IMR-90 (cell line): Measurements from ENCODE around the gene ZDHHC22.

Experiments used
- CEBPB ChIP-seq: IDR thresholded peaks from 2 replicates; pipeline ENCODE4 v1.6.1; 2012; ENCODE audit warnings: low read depth, low read length, improper control_type of control experiment
- CHD1 ChIP-seq: IDR thresholded peaks from 2 replicates; pipeline ENCODE4 v1.6.1; 2012; ENCODE audit warnings: low read depth, low read length, improper control_type of control experiment
- MAFK ChIP-seq: IDR thresholded peaks from 2 replicates; pipeline ENCODE4 v1.6.1; 2012; ENCODE audit warnings: low read depth, low read length, improper control_type of control experiment
- MAZ ChIP-seq: IDR thresholded peaks from 2 replicates; pipeline ENCODE4 v1.6.1; 2012; ENCODE audit warnings: low read depth, mild to moderate bottlenecking, low read length, improper control_type of control experiment, moderate library complexity, borderline replicate concordance
- MXI1 ChIP-seq: IDR thresholded peaks from 2 replicates; pipeline ENCODE4 v1.6.1; 2012; ENCODE audit warnings: low read depth, mild to moderate bottlenecking, low read length, moderate library complexity, borderline replicate concordance
- POLR2A ChIP-seq: IDR thresholded peaks from 2 replicates; pipeline ENCODE4 v1.6.1; 2012; ENCODE audit warnings: mild to moderate bottlenecking, low read depth, low read length
- RAD21 ChIP-seq: IDR thresholded peaks from 2 replicates; pipeline ENCODE4 v1.6.1; 2012; ENCODE audit warnings: low read length, improper control_type of control experiment
- RCOR1 ChIP-seq: IDR thresholded peaks from 2 replicates; pipeline ENCODE4 v1.6.1; 2012; ENCODE audit warnings: mild to moderate bottlenecking, low read length, improper control_type of control experiment; ENCODE audit not compliant: insufficient replicate concordance
- RFX5 ChIP-seq: IDR thresholded peaks from 2 replicates; pipeline ENCODE4 v1.8.0; 2012; ENCODE audit warnings: low read depth, mild to moderate bottlenecking, low read length, moderate library complexity
- SMC3 ChIP-seq: fragments of 150-350 bp; IDR thresholded peaks from 2 replicates; pipeline ENCODE4 v1.6.1; 2016; ENCODE audit warnings: low read depth, mild to moderate bottlenecking, antibody characterized with exemption, low read length, moderate library complexity
- TF ChIP-seq, protein P1 (sequence below): conservative IDR thresholded peaks from 2 replicates; pipeline ENCODE4 v1.5.1; 2012; ENCODE audit warnings: mild to moderate bottlenecking, low read depth, low read length, improper control_type of control experiment
- TF ChIP-seq, protein P2 (sequence below): fragments of 150-350 bp; IDR thresholded peaks from 2 replicates; pipeline ENCODE4 v1.6.1; 2016; ENCODE audit warnings: low read depth, mild to moderate bottlenecking, low read length, moderate library complexity, borderline replicate concordance
- TF ChIP-seq, protein P3 (sequence below): fragments of 150-350 bp; IDR thresholded peaks from 2 replicates; pipeline ENCODE4 v1.6.1; 2017; ENCODE audit warnings: mild to moderate bottlenecking, antibody characterized with exemption, low read length, low read depth

DNA sequence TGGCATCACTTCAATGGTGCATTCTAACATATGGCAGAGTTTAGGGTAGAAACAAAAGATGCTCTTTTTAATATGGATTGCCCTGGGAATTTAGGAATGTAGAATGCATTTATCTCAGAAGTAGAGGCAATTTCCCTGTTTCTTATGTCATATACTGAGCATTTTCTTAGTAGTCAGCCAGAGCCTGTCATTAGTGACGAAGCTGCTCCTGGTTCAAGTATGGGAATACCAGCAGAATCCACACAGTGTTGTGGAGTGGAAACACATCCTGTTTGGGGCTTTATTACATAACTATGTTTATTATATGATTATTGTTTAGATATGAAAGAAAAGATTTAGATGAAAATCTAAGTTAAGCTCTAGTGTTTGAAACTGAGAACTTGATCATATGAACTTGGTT is 31.3 kb downstream of the ZDHHC22 start:
- TF ChIP-seq, protein P1, sequence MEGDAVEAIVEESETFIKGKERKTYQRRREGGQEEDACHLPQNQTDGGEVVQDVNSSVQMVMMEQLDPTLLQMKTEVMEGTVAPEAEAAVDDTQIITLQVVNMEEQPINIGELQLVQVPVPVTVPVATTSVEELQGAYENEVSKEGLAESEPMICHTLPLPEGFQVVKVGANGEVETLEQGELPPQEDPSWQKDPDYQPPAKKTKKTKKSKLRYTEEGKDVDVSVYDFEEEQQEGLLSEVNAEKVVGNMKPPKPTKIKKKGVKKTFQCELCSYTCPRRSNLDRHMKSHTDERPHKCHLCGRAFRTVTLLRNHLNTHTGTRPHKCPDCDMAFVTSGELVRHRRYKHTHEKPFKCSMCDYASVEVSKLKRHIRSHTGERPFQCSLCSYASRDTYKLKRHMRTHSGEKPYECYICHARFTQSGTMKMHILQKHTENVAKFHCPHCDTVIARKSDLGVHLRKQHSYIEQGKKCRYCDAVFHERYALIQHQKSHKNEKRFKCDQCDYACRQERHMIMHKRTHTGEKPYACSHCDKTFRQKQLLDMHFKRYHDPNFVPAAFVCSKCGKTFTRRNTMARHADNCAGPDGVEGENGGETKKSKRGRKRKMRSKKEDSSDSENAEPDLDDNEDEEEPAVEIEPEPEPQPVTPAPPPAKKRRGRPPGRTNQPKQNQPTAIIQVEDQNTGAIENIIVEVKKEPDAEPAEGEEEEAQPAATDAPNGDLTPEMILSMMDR: no peak
- no peak for TF ChIP-seq POLR2A
- no peak for TF ChIP-seq RFX5
- TF ChIP-seq, protein P2, sequence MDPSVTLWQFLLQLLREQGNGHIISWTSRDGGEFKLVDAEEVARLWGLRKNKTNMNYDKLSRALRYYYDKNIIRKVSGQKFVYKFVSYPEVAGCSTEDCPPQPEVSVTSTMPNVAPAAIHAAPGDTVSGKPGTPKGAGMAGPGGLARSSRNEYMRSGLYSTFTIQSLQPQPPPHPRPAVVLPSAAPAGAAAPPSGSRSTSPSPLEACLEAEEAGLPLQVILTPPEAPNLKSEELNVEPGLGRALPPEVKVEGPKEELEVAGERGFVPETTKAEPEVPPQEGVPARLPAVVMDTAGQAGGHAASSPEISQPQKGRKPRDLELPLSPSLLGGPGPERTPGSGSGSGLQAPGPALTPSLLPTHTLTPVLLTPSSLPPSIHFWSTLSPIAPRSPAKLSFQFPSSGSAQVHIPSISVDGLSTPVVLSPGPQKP: no peak
- no peak for TF ChIP-seq MAZ
- TF ChIP-seq RAD21: no peak
- no peak for TF ChIP-seq RCOR1
- TF ChIP-seq, protein P3, sequence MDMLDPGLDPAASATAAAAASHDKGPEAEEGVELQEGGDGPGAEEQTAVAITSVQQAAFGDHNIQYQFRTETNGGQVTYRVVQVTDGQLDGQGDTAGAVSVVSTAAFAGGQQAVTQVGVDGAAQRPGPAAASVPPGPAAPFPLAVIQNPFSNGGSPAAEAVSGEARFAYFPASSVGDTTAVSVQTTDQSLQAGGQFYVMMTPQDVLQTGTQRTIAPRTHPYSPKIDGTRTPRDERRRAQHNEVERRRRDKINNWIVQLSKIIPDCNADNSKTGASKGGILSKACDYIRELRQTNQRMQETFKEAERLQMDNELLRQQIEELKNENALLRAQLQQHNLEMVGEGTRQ: no peak
- no peak for TF ChIP-seq SMC3
- no peak for TF ChIP-seq MAFK
- no peak for TF ChIP-seq CEBPB
- no peak for TF ChIP-seq CHD1
- TF ChIP-seq MXI1: no peak
